H1 (cell line): Measurements from ENCODE around the gene LCE3C. TPM values are rescaled to one million over a fixed set of nuclear protein-coding genes. Genes with fewer than 3 reads are reported as not detected.

ENCODE experiments used
- CTCF ChIA-PET: fragments of 300-600 bp; sonication (Branson Sonifier 250); formaldehyde crosslinking; loops from one replicate; lab custom pipeline; 2021; ENCODE audit not compliant: partially characterized antibody; lab: Charles Lee
- POLR2A ChIA-PET: fragments of 300-600 bp; sonication (Branson Sonifier 250); formaldehyde crosslinking; loops from one replicate; lab custom pipeline; 2021; ENCODE audit warnings: inconsistent platforms; ENCODE audit not compliant: partially characterized antibody; lab: Charles Lee
- DNase-seq, 2 experiments: peaks; one replicate each; pipeline versions ENCODE4 v3.0.0 to v3.0.0-alpha.2; 2010 to 2022; ENCODE audit warnings: low spot score in 2 of 2, low read depth in 1 of 2, mixed read lengths in 1 of 2
- FAIRE-seq: peaks from 2 replicates; lab custom pipeline; 2011; peaks lifted over from hg19 to GRCh38; lab: Jason Lieb, UNC
- H2AFZ ChIP-seq: 2 replicates; pipeline ENCODE4 v1.8.1; 2012; ENCODE audit warnings: low read length, inconsistent platforms
- H2AK5ac ChIP-seq: 2 replicates; pipeline ENCODE4 v1.6.1; 2013; ENCODE audit warnings: low read depth, low read length
- H2BK120ac ChIP-seq: replicated peaks from 2 replicates; pipeline ENCODE3; 2013; ENCODE audit warnings: low read depth, low read length, inconsistent platforms
- H2BK12ac ChIP-seq: 2 replicates; pipeline ENCODE4 v1.6.1; 2013; ENCODE audit warnings: low read depth, low read length
- H2BK15ac ChIP-seq: 2 replicates; pipeline ENCODE4 v1.6.1; 2013; ENCODE audit warnings: low read length
- H2BK20ac ChIP-seq: 2 replicates; pipeline ENCODE4 v1.6.1; 2013; ENCODE audit warnings: low read length
- H2BK5ac ChIP-seq: 2 replicates; pipeline ENCODE4 v1.6.1; 2013; ENCODE audit warnings: low read depth, low read length
- H3K14ac ChIP-seq: 2 replicates; pipeline ENCODE4 v1.6.1; 2013; ENCODE audit warnings: inconsistent platforms; ENCODE audit not compliant: insufficient read length
- H3K18ac ChIP-seq: 2 replicates; pipeline ENCODE4 v1.6.1; 2013; ENCODE audit warnings: low read length; ENCODE audit errors: extremely low read depth
- H3K23ac ChIP-seq: 2 replicates; pipeline ENCODE4 v1.6.1; 2013; ENCODE audit warnings: inconsistent platforms; ENCODE audit not compliant: insufficient read length
- H3K23me2 ChIP-seq: 2 replicates; pipeline ENCODE4 v1.6.1; 2013; ENCODE audit warnings: low read depth, low read length
- H3K27ac ChIP-seq: 2 replicates; pipeline ENCODE4 v1.6.1; 2011; ENCODE audit warnings: low read depth, low read length, inconsistent platforms
- H3K27me3 ChIP-seq, 4 experiments: replicated peaks in 1 of 4; 1 replicate in 1 of 4; 2 replicates in 3 of 4; pipeline versions ENCODE4 v1.6.1 to v1.8.1; 2011 to 2013; ENCODE audit warnings: low read length in 3 of 4, mild to moderate bottlenecking in 3 of 4, inconsistent platforms in 2 of 4, mixed read lengths in 2 of 4, moderate library complexity in 1 of 4; ENCODE audit not compliant: control insufficient read depth in 3 of 4, insufficient read depth in 3 of 4; ENCODE audit errors: extremely low read depth in 1 of 4
- H3K36me3 ChIP-seq, 4 experiments: 2 replicates each; pipeline versions ENCODE4 v1.6.1 to v1.8.1; 2011 to 2013; ENCODE audit warnings: mild to moderate bottlenecking in 4 of 4, low read length in 3 of 4, moderate library complexity in 2 of 4, control low read depth in 1 of 4, inconsistent platforms in 1 of 4; ENCODE audit not compliant: insufficient read depth in 4 of 4, control insufficient read depth in 2 of 4
- H3K4ac ChIP-seq: replicated peaks from 2 replicates; pipeline ENCODE3; 2013; ENCODE audit warnings: low read length, low read depth, mixed read lengths, inconsistent platforms; ENCODE audit not compliant: insufficient read length
- H3K4me1 ChIP-seq, 4 experiments: replicated peaks in 1 of 4; 1 replicate in 1 of 4; 2 replicates in 3 of 4; pipeline versions ENCODE4 v1.6.1 to v1.8.1; 2011 to 2013; ENCODE audit warnings: low read length in 3 of 4, inconsistent platforms in 2 of 4, mixed read lengths in 1 of 4; ENCODE audit not compliant: insufficient read depth in 4 of 4, control insufficient read depth in 3 of 4
- H3K4me2 ChIP-seq, 2 experiments: 2 replicates each; pipeline versions ENCODE4 v1.6.1 to v1.8.1; 2011 to 2013; ENCODE audit warnings: low read depth in 2 of 2, low read length in 2 of 2, control low read depth in 1 of 2, inconsistent platforms in 1 of 2, mild to moderate bottlenecking in 1 of 2; ENCODE audit not compliant: insufficient read depth in 1 of 2
- H3K4me3 ChIP-seq, 4 experiments: fragments of 200-600, 300-600 bp in 1 of 4; sonication (generic), shearing (Covaris generic), sonication (Bioruptor Twin) in 1 of 4; 2 replicates each; pipeline versions ENCODE4 v1.5.1 to v1.8.1; 2011 to 2016; ENCODE audit warnings: low read length in 4 of 4, low read depth in 3 of 4, control low read depth in 2 of 4, inconsistent platforms in 2 of 4, mild to moderate bottlenecking in 2 of 4, mixed read lengths in 1 of 4, moderate library complexity in 1 of 4; ENCODE audit not compliant: insufficient read depth in 2 of 4; ENCODE audit errors: extremely low read depth in 1 of 4
- H3K56ac ChIP-seq: replicated peaks from 2 replicates; pipeline ENCODE3; 2013; ENCODE audit warnings: low read depth, mild to moderate bottlenecking, mixed read lengths, low read length, inconsistent platforms; ENCODE audit not compliant: insufficient read length
- H3K79me1 ChIP-seq: 2 replicates; pipeline ENCODE4 v1.6.1; 2013; ENCODE audit warnings: low read depth, low read length, control low read depth
- H3K79me2 ChIP-seq, 2 experiments: 2 replicates each; pipeline versions ENCODE4 v1.6.1 to v1.8.1; 2012 to 2013; ENCODE audit warnings: low read length in 2 of 2, mild to moderate bottlenecking in 2 of 2, inconsistent platforms in 1 of 2; ENCODE audit not compliant: insufficient read depth in 2 of 2, control insufficient read depth in 1 of 2
- H3K9ac ChIP-seq, 4 experiments: replicated peaks in 1 of 4; 1 replicate in 1 of 4; 2 replicates in 3 of 4; pipeline versions ENCODE4 v1.6.1 to v1.8.1; 2011 to 2013; ENCODE audit warnings: low read depth in 3 of 4, low read length in 3 of 4, control low read depth in 2 of 4, mild to moderate bottlenecking in 2 of 4, moderate library complexity in 2 of 4, inconsistent platforms in 1 of 4; ENCODE audit errors: extremely low read depth in 1 of 4
- H3K9me3 ChIP-seq, 2 experiments: 2 replicates each; pipeline versions ENCODE4 v1.6.1 to v1.8.1; 2012 to 2013; ENCODE audit warnings: mild to moderate bottlenecking in 2 of 2, moderate library complexity in 2 of 2, control low read depth in 1 of 2, inconsistent platforms in 1 of 2, low read depth in 1 of 2, low read length in 1 of 2, mixed read lengths in 1 of 2; ENCODE audit not compliant: insufficient read depth in 2 of 2
- H4K20me1 ChIP-seq, 2 experiments: replicated peaks in 1 of 2; 2 replicates each; pipeline versions ENCODE3 to v1.8.1; 2011 to 2013; ENCODE audit warnings: inconsistent platforms in 2 of 2, low read length in 2 of 2, mild to moderate bottlenecking in 1 of 2; ENCODE audit not compliant: insufficient read depth in 2 of 2, control insufficient read depth in 1 of 2
- H4K5ac ChIP-seq: 2 replicates; pipeline ENCODE4 v1.6.1; 2013; ENCODE audit warnings: low read length, low read depth, mixed read lengths, inconsistent platforms; ENCODE audit not compliant: insufficient read length
- H4K8ac ChIP-seq: 2 replicates; pipeline ENCODE4 v1.8.0; 2013; ENCODE audit warnings: mild to moderate bottlenecking, moderate library complexity, low read length, inconsistent platforms; ENCODE audit not compliant: insufficient read depth; ENCODE audit errors: extremely low read depth
- H4K91ac ChIP-seq: replicated peaks from 2 replicates; pipeline ENCODE3; 2013; ENCODE audit warnings: low read length, mixed read lengths, inconsistent platforms; ENCODE audit not compliant: insufficient read length
- CBX8 ChIP-seq: fragments of 300-800, 300-1000 bp; sonication (generic); IDR thresholded peaks from 2 replicates; pipeline ENCODE4 v1.7.1; 2016; ENCODE audit warnings: low read depth, low read length, borderline replicate concordance
- CHD1 ChIP-seq: IDR thresholded peaks from 2 replicates; pipeline ENCODE4 v1.6.1; 2012; ENCODE audit warnings: low read depth, low read length, improper control_type of control experiment
- EP300 ChIP-seq, 2 experiments: IDR thresholded peaks; 1 replicate in 1 of 2; 2 replicates in 1 of 2; pipeline ENCODE4 v1.6.1; 2011 to 2012; ENCODE audit warnings: low read depth in 2 of 2, low read length in 2 of 2, mild to moderate bottlenecking in 2 of 2, borderline replicate concordance in 1 of 2, inconsistent platforms in 1 of 2, moderate library complexity in 1 of 2
- JUND ChIP-seq: IDR thresholded peaks from 2 replicates; pipeline ENCODE4 v1.6.1; 2011; ENCODE audit warnings: mild to moderate bottlenecking, improper control_type of control experiment, low read length
- KDM5A ChIP-seq: fragments of 200-600 bp; IDR thresholded peaks from 2 replicates; pipeline ENCODE4 v1.7.1; 2012; ENCODE audit warnings: mild to moderate bottlenecking, low read length, inconsistent platforms, mixed read lengths
- POLR2AphosphoS5 ChIP-seq: IDR thresholded peaks from 2 replicates; pipeline ENCODE4 v1.6.1; 2011; ENCODE audit warnings: low read depth, low read length
- RNF2 ChIP-seq: fragments of 200-900, 300-1000 bp; sonication (generic); IDR thresholded peaks from 2 replicates; pipeline ENCODE4 v1.7.1; 2016; ENCODE audit warnings: borderline replicate concordance, low read depth, mild to moderate bottlenecking, antibody characterized with exemption, low read length; ENCODE audit not compliant: poor library complexity, severe bottlenecking; ENCODE audit errors: missing control alignments
- SAP30 ChIP-seq: fragments of 300-600 bp; sonication (generic); IDR thresholded peaks from 2 replicates; pipeline ENCODE4 v1.7.1; 2012; ENCODE audit warnings: low read length, moderate library complexity, mild to moderate bottlenecking, inconsistent platforms; ENCODE audit not compliant: insufficient read depth, insufficient replicate concordance
- SIX5 ChIP-seq: IDR thresholded peaks from 2 replicates; pipeline ENCODE4 v1.6.1; 2011; ENCODE audit warnings: mild to moderate bottlenecking, low read depth, low read length
- SP1 ChIP-seq: IDR thresholded peaks from 2 replicates; pipeline ENCODE4 v1.6.1; 2011; ENCODE audit warnings: low read depth, low read length
- SRF ChIP-seq: IDR thresholded peaks from 2 replicates; pipeline ENCODE4 v1.6.1; 2011; ENCODE audit warnings: mild to moderate bottlenecking, low read depth, low read length, moderate library complexity
- SUZ12 ChIP-seq: fragments of 200-600 bp; sonication (generic); IDR thresholded peaks from 2 replicates; pipeline ENCODE4 v1.6.1; 2012; ENCODE audit warnings: mild to moderate bottlenecking, inconsistent platforms, low read length, moderate library complexity, mixed read lengths
- TAF1 ChIP-seq: IDR thresholded peaks from 2 replicates; pipeline ENCODE4 v1.6.1; 2011; ENCODE audit warnings: mild to moderate bottlenecking, low read depth, low read length
- TAF7 ChIP-seq: optimal IDR thresholded peaks from 2 replicates; pipeline ENCODE3; 2011; ENCODE audit warnings: low read depth, mild to moderate bottlenecking, inconsistent platforms, low read length, moderate library complexity, borderline replicate concordance
- TCF12 ChIP-seq: IDR thresholded peaks from 2 replicates; pipeline ENCODE4 v1.6.1; 2011; ENCODE audit warnings: low read depth, mild to moderate bottlenecking, low read length
- WGBS, 2 experiments: shearing (Covaris generic) in 1 of 2; methylation state at CpG; one replicate each; pipeline versions ENCODE4 v1.1.6 to v1.1.7; 2013 to 2015; ENCODE audit warnings: low lambda C conversion rate in 2 of 2, mixed read lengths in 2 of 2, inconsistent platforms in 1 of 2, low coverage in 1 of 2, missing lambda C conversion rate in 1 of 2; ENCODE audit not compliant: insufficient replicate concordance in 2 of 2, insufficient coverage in 1 of 2, insufficient read length in 1 of 2; ENCODE audit errors: extremely low coverage in 1 of 2, missing lambda C conversion rate in 1 of 2; 5-methylcytosine and 5-hydroxymethylcytosine counted together
- polyA plus RNA-seq, 7 experiments: library from polyadenylated mRNA; depleted of rRNA in 3 of 7; stranded (reverse) in 5 of 7; unstranded in 2 of 7; fragments of >200 nt in 5 of 7; fragments of 200-250 nt in 2 of 7; gene quantifications; 1 replicate in 5 of 7; 2 replicates in 1 of 7; 4 replicates in 1 of 7; pipeline versions ENCODE4 v1.2.1 to v1.2.3, GENCODE V29; 2011 to 2013; ENCODE audit warnings: missing spikeins in 2 of 7, mixed read lengths in 2 of 7
- total RNA-seq: library from RNA; stranded (reverse); fragmentation: NEBNext Ultra II Directional; extraction: Animal tissue kit (Norgen Biotek cat#: 25700); gene quantifications from 2 replicates; pipeline ENCODE4 v1.2.1, GENCODE V29; 2021

LCE3C gene
- total and polyA plus RNA-seq, 2 of the 8 experiments (the other 6 are each of a cell fraction or from before 2014, with no cell fraction given) = not detected

DNA sequence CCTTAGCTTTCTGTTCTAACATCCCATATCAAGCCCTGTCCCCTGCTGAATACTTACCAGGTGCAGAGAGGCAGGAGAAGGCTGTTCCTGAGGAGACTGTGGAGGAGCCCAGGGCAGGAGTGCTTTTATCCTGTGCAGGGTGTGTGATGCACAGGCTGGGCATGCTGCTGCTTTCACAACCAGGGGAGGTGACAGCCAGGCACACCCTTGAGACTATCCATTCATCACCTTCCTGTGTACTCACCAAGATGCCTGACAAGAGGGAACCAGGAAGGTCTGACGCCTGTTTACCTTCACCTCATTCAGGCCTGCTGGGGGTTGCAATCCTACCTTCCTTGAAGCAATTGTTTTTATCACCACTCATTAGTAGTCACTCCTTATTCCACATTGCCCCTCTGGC, 33.4 kb upstream of the LCE3C start, which contains the start of gene LCE3E:
Gene LCE3E (minus strand): TSS at position 100 of the 400 bp plus-strand sequence. CDS start 572 bp downstream, outside the sequence.
- no peaks in the 10 kb centered on the region; the same call in 1 of the 2 replicates for H3K23me2 ChIP-seq
- H3K56ac ChIP-seq = no peak within 1 kb of the TSS
- no peak within 1 kb of the TSS for H4K8ac ChIP-seq
- no peaks in the 10 kb centered on the region for H3K79me1 ChIP-seq
- no peaks in the 10 kb centered on the region for H3K4me1 ChIP-seq
- no peak within 1 kb of the TSS for H2BK15ac ChIP-seq
- no peak within 1 kb of the TSS for H3K18ac ChIP-seq
- no peaks in the 10 kb centered on the region for H4K20me1 ChIP-seq
- H3K4me2 ChIP-seq = no peak within 1 kb of the TSS
- H2BK5ac ChIP-seq = no peak within 1 kb of the TSS
- no peak within 1 kb of the TSS for H4K5ac ChIP-seq
- no peaks in the 10 kb centered on the region for H3K27me3 ChIP-seq
- no peak within 1 kb of the TSS for H2BK120ac ChIP-seq
- DNase-seq (no peak), FAIRE-seq (no peak)
- no peak within 1 kb of the TSS for H2BK20ac ChIP-seq
- CTCF ChIA-PET = interaction anchor here (1.3 kb wide), 1 partner anchor 219 kb away, joined by 3 read pairs; no protein-coding TSS in a partner anchor
- 38% methylated on average over 1 of the region's 1 CpG; no CpG with 5 or more reads in 1 of the 2 experiments for WGBS, 2 experiments
- no peak within 1 kb of the TSS for H3K14ac ChIP-seq
- H2AFZ ChIP-seq = no peak within 1 kb of the TSS
- no peak within 1 kb of the TSS for H3K4me3 ChIP-seq
- no peak within 1 kb of the TSS for H2BK12ac ChIP-seq
- H3K9me3 ChIP-seq = peaks cover 64 to 79% of the 10 kb centered on the region in 2 experiments
- no peak within 1 kb of the TSS for H4K91ac ChIP-seq
- no peak within 1 kb of the TSS for H3K9ac ChIP-seq
- H3K23ac ChIP-seq = no peak within 1 kb of the TSS
- H3K79me2 ChIP-seq = no peaks in the 10 kb centered on the region
- no peak within 1 kb of the TSS for H2AK5ac ChIP-seq
- POLR2A ChIA-PET = no interaction called here
- H3K27ac ChIP-seq = no peak within 1 kb of the TSS
- no peaks in the 10 kb centered on the region; a peak in 1 of 8 replicates for H3K36me3 ChIP-seq
- no peak within 1 kb of the TSS for H3K4ac ChIP-seq
- TF ChIP-seq KDM5A (no peak), JUND (no peak), EP300 (IDR thresholded peaks at IDR 0.05; ENCODE audit: borderline replicate concordance in 1 of 2, low read depth in 2 of 2, low read length in 2 of 2) (no peak), SIX5 (no peak), TAF1 (no peak), POLR2AphosphoS5 (no peak), SUZ12 (no peak), CHD1 (no peak), CBX8 (no peak), RNF2 (no peak), SP1 (no peak), TAF7 (no peak), TCF12 (no peak), SRF (no peak), SAP30 (no peak)
